Cerebellar nuclear complex (tissue), 1 donor: ENCODE results near the gene A4GALT.

Source experiments
- DNase-seq, 2 experiments: peaks; one replicate each; lab custom pipeline; 2025; lab: John Stamatoyannopoulos, UW

The A4GALT gene

GRCh38 chr22:42701694-42702093, 19.0 kb downstream of the A4GALT start:
- DNase-seq, result no peak

- no peak for DNase-seq
Observed at GRCh38 chr22:42700901-42701300, 19.8 kb downstream of the A4GALT start.

GRCh38 chr22:42700355-42700754, 20.3 kb downstream of the A4GALT start:
- no peak for DNase-seq

- DNase-seq, result no peak
Observed at GRCh38 chr22:42699976-42700352, 20.7 kb downstream of the A4GALT start.

- DNase-seq, result no peak
Observed at GRCh38 chr22:42699281-42699975, 21.2 kb downstream of the A4GALT start.

GRCh38 chr22:42697542-42698013, 23.1 kb downstream of the A4GALT start:
- no peak for DNase-seq

GRCh38 chr22:42696331-42696967, 24.2 kb downstream of the A4GALT start:
- DNase-seq, result no peak

- no peak for DNase-seq
Observed at GRCh38 chr22:42695294-42695693, 25.4 kb downstream of the A4GALT start.

- no peak for DNase-seq
Observed at GRCh38 chr22:42693763-42694683, 26.6 kb downstream of the A4GALT start.

GRCh38 chr22:42693055-42693762, 27.5 kb downstream of the A4GALT start:
- DNase-seq, result no peak

- no peak for DNase-seq
Observed at GRCh38 chr22:42692239-42693054, 28.2 kb downstream of the A4GALT start.

GRCh38 chr22:42691440-42691839, 29.2 kb downstream of the A4GALT start:
- DNase-seq, result no peak

GRCh38 chr22:42688241-42689211, 32.1 kb downstream of the A4GALT start:
- DNase-seq, result no peak

- no peak for DNase-seq
Observed at GRCh38 chr22:42686756-42687491, 33.7 kb downstream of the A4GALT start.

- DNase-seq, result no peak
Observed at GRCh38 chr22:42685941-42686653, 34.6 kb downstream of the A4GALT start.

GRCh38 chr22:42684462-42685195, 36.0 kb downstream of the A4GALT start:
- DNase-seq, result no peak

GRCh38 chr22:42683578-42684283, 36.9 kb downstream of the A4GALT start:
- DNase-seq, result no peak
